Left ventricle myocardium inferior (tissue), 1 donor: ENCODE results near the gene DNTTIP2. TPM values are rescaled to one million over a fixed set of nuclear protein-coding genes. Genes with fewer than 3 reads are reported as not detected.

Experiments
- DNase-seq: peaks from one replicate; pipeline ENCODE4 v3.0.0-alpha.2; 2020
- H3K27ac ChIP-seq: fragments of 200-600 bp; replicated peaks from 2 replicates; pipeline ENCODE4 v1.8.0; 2021
- H3K27me3 ChIP-seq: fragments of 200-600 bp; 2 replicates; pipeline ENCODE4 v1.8.0; 2021; ENCODE audit warnings: low read depth
- H3K36me3 ChIP-seq: fragments of 200-600 bp; 2 replicates; pipeline ENCODE4 v1.8.0; 2021
- H3K4me1 ChIP-seq: fragments of 200-600 bp; 2 replicates; pipeline ENCODE4 v1.8.0; 2021
- H3K4me3 ChIP-seq: fragments of 200-600 bp; 2 replicates; pipeline ENCODE4 v1.8.0; 2021; ENCODE audit warnings: mild to moderate bottlenecking, moderate library complexity
- H3K9me3 ChIP-seq: fragments of 200-600 bp; replicated peaks from 2 replicates; pipeline ENCODE4 v1.8.0; 2021
- CTCF ChIP-seq: fragments of 200-600 bp; IDR thresholded peaks from 2 replicates; pipeline ENCODE4 v1.8.0; 2021; ENCODE audit warnings: antibody characterized with exemption, mild to moderate bottlenecking, borderline replicate concordance
- intact Hi-C: fragments of 100-400 bp; cut with micrococcal nuclease; formaldehyde crosslinking; loops from one replicate; pipeline ENCODE4 v1.11.0; 2022
- total RNA-seq: library from RNA; stranded (reverse); fragmentation: NEBNext Ultra II Directional; extraction: Animal tissue kit (Norgen Biotek cat#: 25700); gene quantifications from one replicate; pipeline ENCODE4 v1.2.1, GENCODE V29; 2021
- donor health status: DM: no; HTN: yes; CAD: no; lungs with severe emphysema.

DNTTIP2 gene
- total RNA-seq, 1 donor from 2014 or later: 40.0 TPM

DNA sequence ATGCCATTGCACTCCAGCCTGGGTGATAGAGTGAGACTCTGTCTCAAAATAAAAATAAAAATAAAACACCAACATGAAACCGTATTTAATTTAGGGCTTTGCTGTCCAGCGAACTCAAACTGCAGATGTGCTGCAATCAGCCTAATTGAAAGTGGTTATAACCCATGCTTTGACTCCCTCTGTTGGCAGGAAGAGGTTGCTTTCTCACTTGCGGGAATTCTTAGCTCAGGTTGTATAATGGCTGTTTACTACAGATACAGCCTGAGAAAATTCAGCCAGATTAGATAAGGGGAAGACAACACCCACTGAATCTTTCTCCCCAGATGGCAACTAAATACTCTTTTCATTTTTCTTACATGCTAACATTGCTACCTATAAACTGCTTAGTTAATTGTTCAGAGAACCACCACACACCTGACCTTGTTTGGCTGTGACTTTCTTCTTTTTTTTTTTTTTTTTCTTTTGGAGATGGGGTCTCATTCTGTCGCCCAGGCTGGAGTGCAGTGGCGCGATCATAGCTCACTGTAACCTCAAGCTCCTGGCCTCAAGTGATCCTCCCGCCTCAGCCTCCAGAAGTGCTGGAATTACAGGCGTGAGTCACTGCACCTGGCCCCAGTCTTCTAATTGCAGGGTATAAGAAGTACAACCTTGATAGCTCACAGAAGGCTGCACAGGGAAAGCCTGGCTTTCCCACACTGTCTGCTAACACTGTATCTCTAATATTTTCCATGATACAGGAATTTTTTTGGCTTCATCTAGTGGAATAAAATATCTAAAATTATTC, 34.6 kb downstream of the DNTTIP2 start:
- no peak overlapping the region for H3K4me3 ChIP-seq
- intact Hi-C loops: loop anchor here (10.0 kb wide), 1 partner anchor 410 kb away; no protein-coding TSS in a partner anchor
- H3K4me1 ChIP-seq: peaks cover 40% of the 10 kb centered on the region
- no peaks in the 10 kb centered on the region for H3K27me3 ChIP-seq
- H3K9me3 ChIP-seq: no peaks in the 10 kb centered on the region
- H3K36me3 ChIP-seq: peaks cover 4% of the 10 kb centered on the region
- peak overlapping the region; percentile 98 for H3K27ac ChIP-seq
- peak; percentile 82 for TF ChIP-seq CTCF
- no peak for DNase-seq

- DNase-seq: no peak
- TF ChIP-seq CTCF: no peak
- intact Hi-C loops: loop anchor here (10.0 kb wide), 1 partner anchor 408 kb away; no protein-coding TSS in a partner anchor
- Histone ChIP-seq H3K36me3 (peaks cover 4% of the 10 kb centered on the region), H3K27me3 (no peaks in the 10 kb centered on the region), H3K4me1 (peaks cover 32% of the 10 kb centered on the region), H3K4me3 (no peak overlapping the region), H3K9me3 (no peaks in the 10 kb centered on the region), H3K27ac (no peak overlapping the region)
Observed at GRCh38 chr1:93842750-93843500, 36.1 kb downstream of the DNTTIP2 start.

DNA sequence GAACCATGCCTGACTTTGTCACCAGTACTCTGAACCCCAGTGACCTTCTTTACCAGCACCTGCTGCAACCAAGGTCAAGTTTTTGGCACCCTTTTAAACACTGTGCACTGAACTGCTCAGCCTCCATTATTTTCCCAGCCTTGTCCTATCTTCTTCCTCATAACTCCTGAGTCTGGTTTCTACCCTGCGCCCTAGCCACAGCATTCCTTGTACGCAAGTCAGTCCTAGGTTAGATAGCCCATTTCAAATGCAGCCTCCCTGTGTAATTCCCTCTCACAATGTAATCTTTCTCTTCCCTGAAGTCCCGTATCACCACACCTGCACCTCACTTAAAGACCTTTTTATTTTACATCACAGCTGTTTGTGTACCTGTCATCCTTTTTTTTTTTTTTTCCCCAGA, 37.2 kb downstream of the DNTTIP2 start:
- Histone ChIP-seq H3K4me3 (no peak overlapping the region), H3K9me3 (no peaks in the 10 kb centered on the region), H3K27ac (no peak overlapping the region), H3K27me3 (no peaks in the 10 kb centered on the region), H3K36me3 (peaks cover 4% of the 10 kb centered on the region), H3K4me1 (peaks cover 25% of the 10 kb centered on the region)
- TF ChIP-seq CTCF: no peak
- no peak for DNase-seq
- intact Hi-C loops: loop anchor here (10.0 kb wide), 1 partner anchor 407 kb away; no protein-coding TSS in a partner anchor

GRCh38 chr1:93840956-93841482, 38.0 kb downstream of the DNTTIP2 start:
- no peaks in the 10 kb centered on the region for H3K9me3 ChIP-seq
- no peak for TF ChIP-seq CTCF
- no peak overlapping the region for H3K27ac ChIP-seq
- peaks cover 24% of the 10 kb centered on the region for H3K4me1 ChIP-seq
- H3K27me3 ChIP-seq: no peaks in the 10 kb centered on the region
- no peak overlapping the region for H3K4me3 ChIP-seq
- H3K36me3 ChIP-seq: peaks cover 4% of the 10 kb centered on the region
- DNase-seq: no peak
- intact Hi-C loops: loop anchor here (10.0 kb wide), 1 partner anchor 406 kb away; no protein-coding TSS in a partner anchor

- no peaks in the 10 kb centered on the region for H3K9me3 ChIP-seq
- peaks cover 11% of the 10 kb centered on the region for H3K4me1 ChIP-seq
- H3K4me3 ChIP-seq: no peak overlapping the region
- DNase-seq: no peak
- intact Hi-C loops: loop anchor here (10.0 kb wide), 1 partner anchor 405 kb away; no protein-coding TSS in a partner anchor
- no peak for TF ChIP-seq CTCF
- H3K36me3 ChIP-seq: peaks cover 4% of the 10 kb centered on the region
- no peak overlapping the region for H3K27ac ChIP-seq
- H3K27me3 ChIP-seq: no peaks in the 10 kb centered on the region
Observed at GRCh38 chr1:93839753-93840152, 39.3 kb downstream of the DNTTIP2 start.
